Adrenal gland (tissue), 5 donors: ENCODE measurements around the gene TEAD4.

Source experiments
- POLR2A ChIP-seq, 2 donors: fragments of 450-650 bp; IDR thresholded peaks; one replicate each; pipeline ENCODE4 v1.6.1; 2017; ENCODE audit warnings: antibody characterized with exemption in 2 of 2, mild to moderate bottlenecking in 2 of 2, moderate library complexity in 1 of 2
- TF ChIP-seq, protein P1 (sequence below), 6 experiments: fragments of 450-650 bp in 4 of 6; fragments of 200-600 bp in 2 of 6; sonication (generic) in 1 of 6; IDR thresholded peaks; 1 replicate in 5 of 6; 2 replicates in 1 of 6; pipeline versions ENCODE4 v1.5.1 to v1.8.0; 2016 to 2021; ENCODE audit warnings: antibody characterized with exemption in 6 of 6, mild to moderate bottlenecking in 2 of 6, moderate library complexity in 1 of 6
- donor health status: DM: no; HTN: no; CAD: no.

DNA sequence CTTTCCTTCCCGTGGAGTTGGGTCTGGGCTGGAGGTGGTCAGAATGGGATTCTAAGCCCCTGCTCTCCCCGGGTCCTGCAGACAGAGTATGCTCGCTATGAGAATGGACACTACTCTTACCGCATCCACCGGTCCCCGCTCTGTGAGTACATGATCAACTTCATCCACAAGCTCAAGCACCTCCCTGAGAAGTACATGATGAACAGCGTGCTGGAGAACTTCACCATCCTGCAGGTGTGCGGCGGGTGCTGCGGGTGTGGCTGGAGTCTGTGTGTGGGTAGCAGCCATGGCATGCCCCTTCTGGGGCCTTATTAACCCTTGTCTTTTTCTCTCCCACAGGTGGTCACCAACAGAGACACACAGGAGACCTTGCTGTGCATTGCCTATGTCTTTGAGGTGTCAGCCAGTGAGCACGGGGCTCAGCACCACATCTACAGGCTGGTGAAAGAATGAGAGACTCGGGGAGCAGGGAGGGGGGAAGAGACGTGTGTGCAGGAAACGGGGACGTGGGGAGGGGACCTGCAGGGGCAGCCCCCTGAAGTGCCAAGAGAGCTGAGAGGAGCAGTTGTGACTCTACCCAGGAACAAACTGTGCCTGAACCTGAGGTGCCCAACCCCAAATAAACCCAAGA is 80.9 kb downstream of the TEAD4 start:
- TF ChIP-seq, protein P1, sequence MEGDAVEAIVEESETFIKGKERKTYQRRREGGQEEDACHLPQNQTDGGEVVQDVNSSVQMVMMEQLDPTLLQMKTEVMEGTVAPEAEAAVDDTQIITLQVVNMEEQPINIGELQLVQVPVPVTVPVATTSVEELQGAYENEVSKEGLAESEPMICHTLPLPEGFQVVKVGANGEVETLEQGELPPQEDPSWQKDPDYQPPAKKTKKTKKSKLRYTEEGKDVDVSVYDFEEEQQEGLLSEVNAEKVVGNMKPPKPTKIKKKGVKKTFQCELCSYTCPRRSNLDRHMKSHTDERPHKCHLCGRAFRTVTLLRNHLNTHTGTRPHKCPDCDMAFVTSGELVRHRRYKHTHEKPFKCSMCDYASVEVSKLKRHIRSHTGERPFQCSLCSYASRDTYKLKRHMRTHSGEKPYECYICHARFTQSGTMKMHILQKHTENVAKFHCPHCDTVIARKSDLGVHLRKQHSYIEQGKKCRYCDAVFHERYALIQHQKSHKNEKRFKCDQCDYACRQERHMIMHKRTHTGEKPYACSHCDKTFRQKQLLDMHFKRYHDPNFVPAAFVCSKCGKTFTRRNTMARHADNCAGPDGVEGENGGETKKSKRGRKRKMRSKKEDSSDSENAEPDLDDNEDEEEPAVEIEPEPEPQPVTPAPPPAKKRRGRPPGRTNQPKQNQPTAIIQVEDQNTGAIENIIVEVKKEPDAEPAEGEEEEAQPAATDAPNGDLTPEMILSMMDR (IDR thresholded peaks at IDR 0.05), result no peak
- no peak for TF ChIP-seq POLR2A (IDR thresholded peaks at IDR 0.05)
